ENCODE results near the gene CRTC3.

GRCh38 chr15:90552929-90553211, 23.1 kb downstream of the CRTC3 start:
- TF ChIP-seq SP1 (IDR thresholded peaks at IDR 0.05) (no peak), CTCF (IDR thresholded peaks at IDR 0.05; ENCODE audit: low read depth, low read length, missing input control) (no peak), REST (IDR thresholded peaks at IDR 0.05) (no peak)
